ENCODE data around the gene TEC. TPM values are rescaled to one million over a fixed set of nuclear protein-coding genes. Genes with fewer than 3 reads are reported as not detected.

TEC gene
- total RNA-seq, 1 donor from 2014 or later = not detected

GRCh38 chr4:48124870-48125269 is 144.8 kb downstream of the TEC start:
- DNase-seq (ENCODE audit: low spot score) = no peak
- H3K4me2 ChIP-seq = no peak overlapping the region
- H3K27ac Mint-ChIP-seq = no peak overlapping the region

GRCh38 chr4:48122756-48123155 is 146.9 kb downstream of the TEC start:
- no peak overlapping the region for H3K9ac ChIP-seq
- H3K36me3 ChIP-seq = no peaks in the 10 kb centered on the region
- no peaks in the 10 kb centered on the region for H3K36me3 Mint-ChIP-seq
- no peak overlapping the region for H3K4me3 ChIP-seq
- peaks cover 9% of the 10 kb centered on the region for H3F3A ChIP-seq (ENCODE audit: low read depth)
- no peaks in the 10 kb centered on the region for H3K9me3 ChIP-seq (ENCODE audit: low read depth)
- no peaks in the 10 kb centered on the region for H3K9me3 Mint-ChIP-seq
- H3K4me1 Mint-ChIP-seq = peaks cover 4% of the 10 kb centered on the region
- peaks cover 2% of the 10 kb centered on the region for H3K27me3 Mint-ChIP-seq (ENCODE audit: insufficient read depth, low read depth)
- H4K20me1 ChIP-seq (ENCODE audit: low read depth) = no peaks in the 10 kb centered on the region
- H3K27ac Mint-ChIP-seq = no peak overlapping the region
- TF ChIP-seq CTCF (IDR thresholded peaks at IDR 0.05) = no peak
- TF ChIP-seq EZH2phosphoT487 (IDR thresholded peaks at IDR 0.05) = no peak
- no peak for TF ChIP-seq EZH2 (IDR thresholded peaks at IDR 0.05)
- no peaks in the 10 kb centered on the region for H3K27me3 ChIP-seq
- DNase-seq (ENCODE audit: low spot score) = no peak
- no peak overlapping the region for H3K4me2 ChIP-seq
- H3K4me3 Mint-ChIP-seq = no peak overlapping the region
- H3K27ac ChIP-seq = no peak overlapping the region
- H3K79me2 ChIP-seq (ENCODE audit: low read depth) = no peaks in the 10 kb centered on the region
- peaks cover 13% of the 10 kb centered on the region for H3K4me1 ChIP-seq
- no peak overlapping the region for H2AFZ ChIP-seq (replicated peaks)

More at GRCh38 chr4:48124870-48125269, 144.8 kb downstream of the TEC start:
- TF ChIP-seq EZH2phosphoT487 (IDR thresholded peaks at IDR 0.05) (no peak), CTCF (IDR thresholded peaks at IDR 0.05) (no peak), EZH2 (IDR thresholded peaks at IDR 0.05) (no peak)
- H3K36me3 Mint-ChIP-seq = no peaks in the 10 kb centered on the region
- H2AFZ ChIP-seq (replicated peaks) = peak overlapping the region; percentile 19
- no peaks in the 10 kb centered on the region for H4K20me1 ChIP-seq (ENCODE audit: low read depth)
- H3K9me3 ChIP-seq (ENCODE audit: low read depth) = no peaks in the 10 kb centered on the region
- H3K9ac ChIP-seq = no peak overlapping the region
- H3K4me1 Mint-ChIP-seq = peaks cover 7% of the 10 kb centered on the region
- H3K27me3 ChIP-seq = no peaks in the 10 kb centered on the region
- peaks cover 9% of the 10 kb centered on the region for H3F3A ChIP-seq (ENCODE audit: low read depth)
- H3K36me3 ChIP-seq = no peaks in the 10 kb centered on the region
- no peak overlapping the region for H3K27ac ChIP-seq
- no peaks in the 10 kb centered on the region for H3K79me2 ChIP-seq (ENCODE audit: low read depth)
- no peak overlapping the region for H3K4me3 Mint-ChIP-seq
- H3K4me1 ChIP-seq = peaks cover 13% of the 10 kb centered on the region
- H3K27me3 Mint-ChIP-seq (ENCODE audit: insufficient read depth, low read depth) = peaks cover 3% of the 10 kb centered on the region
- H3K4me3 ChIP-seq = no peak overlapping the region
- no peaks in the 10 kb centered on the region for H3K9me3 Mint-ChIP-seq

- H3K27me3 Mint-ChIP-seq (ENCODE audit: insufficient read depth, low read depth) = peaks cover 2% of the 10 kb centered on the region
- no peak overlapping the region for H3K4me2 ChIP-seq
- H3K27me3 ChIP-seq = no peaks in the 10 kb centered on the region
- H3K9me3 Mint-ChIP-seq = no peaks in the 10 kb centered on the region
- no peak overlapping the region for H3K9ac ChIP-seq
- H3K27ac Mint-ChIP-seq = no peak overlapping the region
- no peaks in the 10 kb centered on the region for H3F3A ChIP-seq (ENCODE audit: low read depth)
- H2AFZ ChIP-seq (replicated peaks) = no peak overlapping the region
- TF ChIP-seq CTCF (IDR thresholded peaks at IDR 0.05) (no peak), EZH2 (IDR thresholded peaks at IDR 0.05) (no peak), EZH2phosphoT487 (IDR thresholded peaks at IDR 0.05) (no peak)
- H3K4me1 Mint-ChIP-seq = no peaks in the 10 kb centered on the region
- H4K20me1 ChIP-seq (ENCODE audit: low read depth) = no peaks in the 10 kb centered on the region
- no peaks in the 10 kb centered on the region for H3K79me2 ChIP-seq (ENCODE audit: low read depth)
- no peak overlapping the region for H3K27ac ChIP-seq
- no peak overlapping the region for H3K4me3 ChIP-seq
- peaks cover 8% of the 10 kb centered on the region for H3K4me1 ChIP-seq
- no peaks in the 10 kb centered on the region for H3K36me3 ChIP-seq
- no peak for DNase-seq (ENCODE audit: low spot score)
- no peak overlapping the region for H3K4me3 Mint-ChIP-seq
- H3K9me3 ChIP-seq (ENCODE audit: low read depth) = no peaks in the 10 kb centered on the region
- no peaks in the 10 kb centered on the region for H3K36me3 Mint-ChIP-seq
Measured at GRCh38 chr4:48121180-48121579, 148.5 kb downstream of the TEC start.

All from neural progenitor cell (in vitro differentiated cells).